Retinal pigment epithelial cell (primary cell): Measurements from ENCODE around the gene KRT81.
"Not testable (repeated sequence)": the region's sequence is repeated elsewhere in the genome, so short reads cannot be mapped to it uniquely, and the experiment has no call there.

Experiments
- DNase-seq: peaks from one replicate; pipeline ENCODE4 v3.0.0-alpha.2; 2010; ENCODE audit warnings: low read depth
- H3K4me3 ChIP-seq: 2 replicates; pipeline ENCODE4 v1.5.1; 2011; ENCODE audit warnings: mild to moderate bottlenecking, low read length, control low read depth, moderate library complexity
- CTCF ChIP-seq: conservative IDR thresholded peaks from 2 replicates; pipeline ENCODE4 v1.5.1; 2011; ENCODE audit warnings: low read depth, low read length, control low read depth, inconsistent platforms

KRT81 gene

GRCh38 chr12:52254965-52255751, 36.2 kb downstream of the KRT81 start:
- no peak for DNase-seq

GRCh38 chr12:52254180-52254964, 37.0 kb downstream of the KRT81 start:
- TF ChIP-seq CTCF: no peak
- DNase-seq: no peak
- H3K4me3 ChIP-seq: no peak overlapping the region

More at GRCh38 chr12:52254965-52255751, 36.2 kb downstream of the KRT81 start:
- no peak for TF ChIP-seq CTCF
- H3K4me3 ChIP-seq: no peak overlapping the region

- H3K4me3 ChIP-seq: no peak overlapping the region
- DNase-seq: no peak
- no peak for TF ChIP-seq CTCF
These were observed 37.7 kb downstream of the KRT81 start for GRCh38 chr12:52253391-52254179.

- no peak for DNase-seq
- no peak overlapping the region for H3K4me3 ChIP-seq
- no peak for TF ChIP-seq CTCF
These were observed 38.5 kb downstream of the KRT81 start for GRCh38 chr12:52252728-52253343.

GRCh38 chr12:52252175-52252615, 39.1 kb downstream of the KRT81 start:
- not testable (repeated sequence) for H3K4me3 ChIP-seq, DNase-seq
- peak; percentile 51 for TF ChIP-seq CTCF

- DNase-seq: no peak
- TF ChIP-seq CTCF: no peak
- H3K4me3 ChIP-seq: no peak overlapping the region
These were observed 39.8 kb downstream of the KRT81 start for GRCh38 chr12:52251367-52252051.
